ACHN (cell line): ENCODE measurements around the gene TMEM132A.

Experiments used
- DNase-seq: peaks from one replicate; pipeline ENCODE4 v3.0.0-alpha.2; 2015
- in situ Hi-C: cut with HindIII; loops from 2 replicates; pipeline ENCODE4 v1.10.0; 2017; ENCODE audit warnings: low sequenced_read_pairs, low pct_ligation_motif_present, low pct_unique_long_range_greater_than_20kb

The TMEM132A gene

DNA sequence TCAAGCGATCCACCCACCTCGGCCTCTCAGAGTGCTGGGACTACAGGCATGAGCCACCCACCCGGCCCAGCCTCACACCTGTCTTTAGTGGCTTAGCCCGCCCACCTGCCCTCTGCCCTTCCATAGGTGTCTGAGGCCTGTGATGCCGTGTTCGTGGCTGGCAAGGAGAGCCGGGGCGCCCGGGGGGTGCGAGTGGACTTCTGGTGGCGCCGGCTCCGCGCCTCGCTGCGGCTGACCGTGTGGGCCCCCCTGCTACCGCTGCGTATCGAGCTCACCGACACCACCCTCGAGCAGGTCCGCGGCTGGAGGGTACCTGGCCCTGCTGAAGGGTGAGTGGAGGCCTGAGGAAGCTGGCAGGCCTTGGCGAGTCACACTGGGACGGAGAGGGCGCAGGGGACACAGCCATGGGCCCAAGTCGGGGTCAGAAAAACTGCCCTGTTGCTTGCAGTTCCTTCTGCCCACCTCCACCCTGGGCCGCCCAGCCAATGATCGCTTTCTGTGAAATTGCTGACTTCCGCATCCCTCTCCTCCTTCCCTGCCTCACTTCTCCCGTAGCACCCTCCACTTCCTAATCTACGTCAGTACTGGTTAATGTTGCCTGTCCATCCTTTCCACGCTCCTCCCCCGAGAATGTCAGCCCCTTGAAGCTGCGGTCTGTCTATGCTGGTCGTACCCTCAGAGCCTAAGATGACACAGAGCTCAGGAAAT is 9.3 kb downstream of the TMEM132A start:
- in situ Hi-C loops = no loop called here
- no peak for DNase-seq

DNA sequence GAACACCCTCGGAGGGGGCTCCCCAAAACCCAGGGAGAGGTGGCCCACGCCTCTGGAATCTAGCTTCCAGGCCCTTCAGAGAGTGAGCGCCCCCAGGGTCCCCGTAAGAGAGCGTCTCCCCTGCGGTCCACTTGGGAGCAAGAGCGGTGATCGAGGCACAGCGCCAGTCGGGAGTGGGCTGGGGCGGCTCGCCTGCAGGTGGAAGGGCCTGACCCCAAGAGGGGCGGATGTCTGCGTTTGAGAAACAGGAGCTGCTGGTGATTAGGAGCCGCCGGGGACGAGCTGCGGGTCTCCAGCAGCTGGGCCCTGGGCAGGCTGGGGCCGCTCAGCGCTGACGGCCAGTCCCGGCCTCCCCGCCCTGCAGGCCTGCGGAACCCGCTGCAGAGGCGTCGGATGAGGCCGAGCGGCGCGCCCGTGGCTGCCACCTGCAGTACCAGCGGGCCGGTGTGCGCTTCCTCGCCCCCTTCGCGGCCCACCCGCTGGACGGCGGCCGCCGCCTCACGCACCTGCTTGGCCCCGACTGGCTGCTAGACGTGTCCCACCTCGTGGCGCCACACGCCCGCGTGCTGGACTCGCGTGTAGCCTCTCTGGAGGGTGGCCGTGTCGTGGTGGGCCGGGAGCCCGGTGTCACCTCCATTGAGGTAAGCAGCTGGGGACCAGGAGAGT is 10.0 kb downstream of the TMEM132A start:
- in situ Hi-C loops = no loop called here
- no peak for DNase-seq

DNA sequence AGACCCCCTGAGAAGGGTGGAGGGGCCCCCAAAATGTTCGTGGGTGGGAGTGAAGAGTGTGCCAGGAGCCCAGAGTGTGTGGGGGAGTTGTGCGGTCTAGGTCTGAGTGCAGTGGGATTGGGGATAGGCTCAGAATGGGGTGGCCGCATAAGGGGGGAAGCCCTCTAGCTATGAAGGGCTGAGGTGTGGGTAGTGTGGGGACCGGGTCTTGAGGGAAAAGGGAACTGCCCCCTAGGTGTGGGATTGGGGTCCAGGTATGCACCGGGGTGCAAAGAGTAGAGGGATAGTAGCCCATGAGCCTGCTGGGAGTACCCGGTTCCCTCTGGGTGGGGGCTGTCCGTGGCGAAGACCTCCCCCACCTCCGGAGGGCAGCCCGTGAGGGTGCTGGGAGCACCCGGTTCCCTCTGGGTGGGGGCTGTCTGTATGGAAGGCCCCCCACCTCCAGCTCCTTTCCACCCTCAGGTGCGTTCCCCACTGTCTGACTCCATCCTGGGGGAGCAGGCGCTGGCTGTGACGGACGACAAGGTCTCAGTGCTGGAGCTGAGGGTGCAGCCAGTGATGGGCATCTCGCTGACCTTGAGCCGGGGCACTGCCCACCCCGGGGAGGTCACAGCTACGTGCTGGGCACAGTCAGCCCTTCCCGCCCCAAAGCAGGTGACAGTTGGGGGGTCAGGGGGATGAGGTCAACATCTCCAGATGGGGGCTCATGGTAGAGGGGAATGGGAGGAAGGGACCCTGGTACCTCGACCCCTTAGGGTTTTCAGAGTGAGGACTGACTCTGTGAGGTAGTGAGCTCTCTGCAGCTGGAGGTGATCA is 10.7 kb downstream of the TMEM132A start:
- in situ Hi-C loops = no loop called here
- DNase-seq = no peak

DNA sequence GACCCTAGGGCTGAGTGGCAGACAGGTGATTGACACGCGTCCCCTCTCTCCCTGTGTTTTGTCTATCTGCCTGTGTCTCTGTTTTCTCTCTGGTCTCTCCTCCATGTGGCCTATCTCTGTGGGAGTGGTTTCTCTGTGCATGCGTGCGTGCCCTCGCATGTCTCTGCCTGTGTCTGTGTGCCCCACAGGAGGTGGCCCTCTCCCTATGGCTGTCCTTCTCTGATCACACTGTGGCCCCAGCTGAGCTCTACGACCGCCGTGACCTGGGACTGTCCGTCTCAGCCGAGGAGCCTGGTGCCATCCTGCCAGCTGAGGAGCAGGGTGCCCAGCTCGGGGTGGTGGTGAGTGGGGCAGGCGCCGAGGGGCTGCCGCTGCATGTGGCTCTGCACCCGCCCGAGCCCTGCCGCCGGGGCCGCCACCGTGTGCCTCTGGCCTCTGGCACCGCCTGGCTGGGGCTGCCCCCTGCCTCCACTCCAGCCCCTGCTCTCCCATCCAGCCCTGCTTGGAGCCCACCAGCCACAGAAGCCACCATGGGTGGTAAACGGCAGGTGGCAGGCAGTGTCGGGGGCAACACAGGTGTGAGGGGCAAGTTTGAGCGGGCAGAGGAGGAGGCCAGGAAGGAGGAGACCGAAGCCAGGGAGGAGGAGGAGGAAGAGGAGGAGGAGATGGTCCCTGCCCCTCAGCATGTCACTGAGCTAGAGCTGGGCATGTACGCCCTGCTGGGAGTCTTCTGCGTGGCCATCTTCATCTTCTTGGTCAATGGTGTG is 11.6 kb downstream of the TMEM132A start:
- in situ Hi-C loops = no loop called here
- DNase-seq = no peak

DNA sequence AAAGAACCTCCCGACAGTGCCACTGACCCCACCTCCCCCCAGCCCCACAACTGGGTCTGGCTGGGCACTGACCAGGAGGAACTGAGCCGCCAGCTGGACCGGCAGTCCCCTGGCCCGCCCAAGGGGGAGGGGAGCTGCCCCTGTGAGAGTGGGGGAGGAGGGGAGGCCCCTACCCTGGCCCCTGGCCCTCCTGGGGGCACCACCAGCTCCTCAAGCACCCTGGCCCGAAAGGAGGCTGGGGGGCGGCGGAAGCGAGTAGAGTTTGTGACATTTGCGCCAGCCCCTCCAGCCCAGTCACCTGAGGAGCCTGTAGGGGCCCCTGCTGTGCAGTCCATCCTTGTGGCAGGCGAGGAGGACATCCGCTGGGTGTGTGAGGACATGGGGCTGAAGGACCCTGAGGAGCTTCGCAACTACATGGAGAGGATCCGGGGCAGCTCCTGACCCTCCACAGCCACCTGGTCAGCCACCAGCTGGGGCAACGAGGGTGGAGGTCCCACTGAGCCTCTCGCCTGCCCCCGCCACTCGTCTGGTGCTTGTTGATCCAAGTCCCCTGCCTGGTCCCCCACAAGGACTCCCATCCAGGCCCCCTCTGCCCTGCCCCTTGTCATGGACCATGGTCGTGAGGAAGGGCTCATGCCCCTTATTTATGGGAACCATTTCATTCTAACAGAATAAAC is 12.3 kb downstream of the TMEM132A start:
- no peak for DNase-seq
- in situ Hi-C loops = no loop called here

DNA sequence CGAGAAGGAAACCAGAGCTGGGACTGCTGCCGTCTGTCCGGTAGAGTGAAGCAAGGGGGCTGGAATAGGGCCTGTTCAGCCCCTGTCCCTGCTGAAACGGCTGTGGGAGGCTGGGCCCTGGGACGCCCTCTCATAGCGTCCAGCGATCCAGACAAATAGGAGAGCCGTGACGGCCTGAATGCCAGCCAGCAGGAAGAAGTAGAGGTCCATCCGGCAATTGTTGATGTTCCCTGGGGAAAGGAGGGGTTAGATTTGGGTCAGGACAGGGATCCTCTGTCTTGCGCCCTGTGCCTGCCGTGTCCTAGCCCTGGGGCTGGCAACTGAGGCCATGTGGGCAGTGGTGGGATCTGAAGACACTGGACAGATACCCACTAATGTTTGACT is 12.9 kb downstream of the TMEM132A start:
- in situ Hi-C loops = no loop called here

DNA sequence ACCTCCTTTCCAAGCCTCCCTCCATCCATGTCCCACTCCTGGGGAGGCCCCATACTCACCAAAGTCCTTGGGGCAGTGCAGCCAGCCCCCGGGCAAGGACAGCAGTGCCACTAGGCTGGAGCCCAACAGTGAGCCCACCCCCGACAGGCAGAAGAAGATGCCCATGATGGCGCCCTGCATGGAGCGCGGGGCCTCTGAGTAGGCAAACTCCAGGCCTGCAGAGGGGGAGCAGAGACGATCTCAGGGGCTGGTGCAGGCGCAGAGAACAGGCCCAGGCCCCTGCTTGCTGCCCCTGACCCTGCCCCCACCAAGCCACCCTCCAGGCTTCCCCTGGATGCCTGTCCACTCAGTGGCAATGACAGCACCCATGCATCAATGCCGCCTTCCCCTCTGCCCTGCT is 13.6 kb downstream of the TMEM132A start:
- no peak for DNase-seq
- in situ Hi-C loops = no loop called here

More for the DNA sequence above, 12.9 kb downstream of the TMEM132A start:
- DNase-seq = no peak

DNA sequence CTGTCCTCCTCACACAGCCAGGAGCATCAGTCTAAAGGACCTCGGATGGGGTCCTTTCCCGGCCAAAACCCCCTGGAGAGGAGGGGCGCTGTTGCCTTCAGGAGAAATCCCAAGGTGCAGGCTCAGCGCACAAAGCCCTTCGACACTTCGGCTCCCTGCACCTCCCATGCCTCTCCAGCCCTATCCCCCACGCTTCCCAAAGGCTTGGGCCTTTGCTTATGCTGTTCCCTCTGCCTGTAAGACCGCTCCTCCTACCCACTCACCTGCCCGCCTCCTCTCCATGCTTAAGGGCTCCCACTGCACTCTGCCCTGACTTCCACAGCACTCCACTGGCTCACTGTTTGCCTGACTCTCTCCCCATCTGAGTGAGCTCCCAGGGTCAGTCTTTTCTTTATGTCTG is 14.2 kb downstream of the TMEM132A start:
- no peak for DNase-seq
- in situ Hi-C loops = no loop called here

DNA sequence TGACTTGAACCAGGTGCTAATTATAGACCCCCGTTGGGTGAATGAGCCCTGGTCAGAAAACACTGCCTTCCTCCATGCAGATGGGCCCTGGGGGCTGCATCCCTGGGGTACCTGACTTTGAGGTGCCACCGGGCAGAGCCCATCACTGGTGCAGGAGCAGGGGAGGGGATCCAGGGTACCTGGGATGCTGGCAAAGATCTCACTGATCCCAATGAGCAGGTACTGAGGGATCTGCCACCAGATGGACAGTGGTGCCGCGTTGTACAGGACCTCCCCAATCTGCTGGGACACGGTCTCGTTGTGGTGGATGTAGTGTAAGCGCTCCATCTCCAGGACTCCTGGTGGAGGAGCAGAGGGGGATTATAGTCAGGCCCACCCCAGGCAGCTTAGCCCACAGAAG is 15.0 kb downstream of the TMEM132A start:
- in situ Hi-C loops = no loop called here

DNA sequence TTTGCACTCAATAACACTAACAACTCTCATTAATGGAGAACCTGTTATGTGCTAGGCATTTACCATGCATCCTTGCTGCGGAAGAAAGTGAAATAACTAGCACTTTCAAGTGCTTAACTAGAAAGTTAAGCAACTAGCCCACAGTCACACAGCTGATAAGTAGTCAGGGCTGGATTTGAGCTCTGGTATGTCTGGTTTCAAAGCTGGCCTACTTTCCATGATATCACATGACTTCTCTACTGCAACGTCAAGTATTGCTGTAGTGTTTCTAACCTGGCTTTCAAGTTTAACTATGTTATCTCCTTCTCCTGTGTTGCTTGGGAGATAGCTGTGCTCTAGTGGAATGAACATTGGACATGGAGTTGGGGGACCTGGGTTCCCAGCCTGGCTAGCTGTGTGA is 15.6 kb downstream of the TMEM132A start:
- in situ Hi-C loops = no loop called here
- no peak for DNase-seq

More for the DNA sequence above, 15.0 kb downstream of the TMEM132A start:
- no peak for DNase-seq

DNA sequence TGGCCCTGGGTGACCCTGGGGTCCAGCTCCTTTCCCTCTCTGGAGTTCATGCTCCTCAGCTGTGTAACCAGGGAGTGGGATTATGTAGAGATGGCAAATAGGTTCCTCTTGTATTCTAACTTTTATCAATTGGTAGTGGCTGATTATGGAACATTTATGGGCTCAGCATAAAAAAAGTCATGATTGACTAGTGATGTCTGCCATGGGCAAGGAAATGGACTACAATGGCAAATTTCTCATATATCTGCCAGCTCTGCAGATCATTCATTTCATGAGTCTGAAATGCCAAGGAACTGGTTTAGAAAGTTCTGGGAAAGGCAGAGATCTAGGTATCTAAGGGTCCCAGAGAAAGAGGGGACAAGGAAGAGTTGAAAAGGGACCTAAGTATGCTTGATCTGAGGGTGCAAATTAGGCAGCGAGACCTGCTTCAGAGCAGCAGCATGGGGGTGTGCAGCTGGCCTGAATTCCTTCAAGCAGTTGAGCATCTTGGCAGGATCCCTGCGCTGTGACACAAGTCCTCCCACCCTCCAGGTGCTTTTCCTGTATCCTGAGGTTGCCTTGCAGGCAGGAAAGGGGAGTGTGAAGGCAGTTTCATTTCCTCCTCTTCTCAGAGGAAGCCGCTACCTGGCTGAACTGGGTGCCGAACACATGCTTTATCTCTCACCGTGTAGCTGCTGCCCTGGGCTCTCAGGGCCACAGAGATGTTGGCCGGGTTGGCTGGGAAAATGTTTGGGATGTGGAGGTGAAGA is 17.3 kb downstream of the TMEM132A start:
- DNase-seq = no peak
- in situ Hi-C loops = no loop called here

DNA sequence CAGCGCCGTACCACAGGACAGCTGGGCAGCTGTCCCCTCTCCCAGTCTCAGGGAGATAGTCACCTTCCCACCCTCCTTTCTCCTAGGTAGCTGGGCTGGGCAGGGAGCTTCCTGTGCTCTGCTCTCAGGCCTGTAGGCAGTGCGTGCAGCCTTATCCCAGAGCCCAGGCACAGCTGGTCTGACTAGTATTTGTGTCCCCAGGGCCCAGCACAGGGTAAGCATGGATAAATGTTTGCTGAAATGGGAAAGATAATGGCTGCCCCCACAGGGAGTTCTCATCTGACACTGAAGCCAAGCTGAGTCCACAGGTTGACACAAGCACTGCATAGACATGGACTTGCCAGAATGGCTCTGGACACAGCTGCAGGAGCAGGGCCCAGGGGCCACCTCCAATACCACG is 18.0 kb downstream of the TMEM132A start:
- DNase-seq = no peak
- in situ Hi-C loops = no loop called here

DNA sequence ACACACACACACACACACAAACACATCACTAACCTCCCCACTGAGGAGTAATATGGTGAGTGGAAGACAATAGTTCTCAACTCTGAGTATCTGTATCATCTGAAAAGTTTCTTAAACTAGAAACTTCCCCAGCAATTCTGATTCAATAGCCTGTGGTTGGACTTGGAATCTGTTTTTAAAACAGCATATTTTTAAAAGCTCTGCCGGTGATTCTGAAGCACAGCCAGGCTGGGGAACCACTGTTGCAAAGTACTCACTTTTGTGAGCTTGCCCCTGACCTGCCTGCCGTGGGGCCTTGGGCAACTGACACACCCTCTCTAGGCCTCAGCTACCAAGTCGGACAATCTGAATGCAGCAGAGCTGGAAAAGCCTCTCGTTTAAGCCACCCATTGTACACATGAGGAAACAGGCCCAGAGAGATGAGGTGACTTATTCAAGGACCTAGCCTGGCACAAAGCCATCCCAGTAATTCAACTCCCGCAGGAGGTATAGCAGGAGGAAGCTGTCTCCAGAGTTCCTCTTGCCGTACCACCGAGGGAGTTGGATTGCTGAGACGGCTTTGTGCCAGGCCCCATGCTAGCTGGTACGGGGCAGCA is 18.8 kb downstream of the TMEM132A start:
- no peak for DNase-seq
- in situ Hi-C loops = no loop called here

DNA sequence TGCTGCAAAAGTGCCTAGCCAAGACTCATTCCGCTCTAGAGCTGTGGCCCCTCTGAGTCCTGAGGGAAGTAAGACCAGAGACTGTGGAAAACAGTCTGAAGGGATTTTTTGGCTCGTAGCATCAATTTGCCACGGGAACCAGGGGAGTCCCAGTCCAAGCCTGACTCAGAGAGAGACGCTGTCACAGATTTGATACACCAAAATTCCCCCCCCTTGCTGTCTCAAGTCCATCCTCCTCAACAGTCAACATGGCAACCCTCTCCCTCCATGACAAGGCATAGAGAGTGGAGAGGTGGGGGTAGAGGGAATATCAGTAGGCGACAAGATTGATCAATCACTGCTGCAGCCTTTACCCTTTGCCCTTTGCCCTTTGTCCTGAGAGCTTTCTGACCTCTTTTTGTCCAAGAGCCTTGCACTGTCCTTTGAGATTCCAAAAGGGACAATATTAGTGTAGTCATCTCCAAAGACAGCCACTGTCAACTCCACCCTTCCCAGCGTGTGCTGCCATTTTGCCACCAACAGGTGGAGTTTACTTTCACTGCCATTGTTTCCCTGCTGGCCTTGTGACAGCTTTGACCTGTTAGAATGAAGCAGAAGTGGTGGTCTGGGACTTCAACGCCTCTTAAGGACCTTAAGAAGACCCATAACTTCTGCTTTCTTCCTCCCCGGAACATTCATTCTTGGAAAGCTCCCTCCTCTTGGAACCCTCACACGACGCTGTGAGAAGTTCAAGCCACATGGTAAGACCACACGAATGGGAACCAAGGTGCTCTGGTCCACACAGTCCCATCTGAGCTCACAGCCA is 20.4 kb downstream of the TMEM132A start:
- no peak for DNase-seq
- in situ Hi-C loops = no loop called here

DNA sequence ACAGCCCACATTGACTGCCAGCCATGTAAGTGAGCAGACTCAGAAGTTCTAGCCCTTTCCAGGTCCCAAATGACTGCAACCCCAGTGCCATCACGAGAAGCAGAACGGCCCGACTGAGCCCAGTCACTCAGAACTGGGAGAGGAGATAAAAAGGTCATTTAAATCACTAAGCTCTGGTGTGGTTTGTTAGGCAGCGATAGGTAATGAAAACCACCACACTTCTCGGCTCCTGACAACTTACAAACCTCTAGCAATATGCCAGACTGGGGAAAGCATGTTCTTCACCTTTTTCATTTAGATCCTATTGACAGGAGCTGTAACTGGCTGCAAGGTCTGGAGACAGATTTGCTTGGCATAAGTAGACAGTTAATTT is 21.0 kb downstream of the TMEM132A start:
- in situ Hi-C loops = no loop called here

DNA sequence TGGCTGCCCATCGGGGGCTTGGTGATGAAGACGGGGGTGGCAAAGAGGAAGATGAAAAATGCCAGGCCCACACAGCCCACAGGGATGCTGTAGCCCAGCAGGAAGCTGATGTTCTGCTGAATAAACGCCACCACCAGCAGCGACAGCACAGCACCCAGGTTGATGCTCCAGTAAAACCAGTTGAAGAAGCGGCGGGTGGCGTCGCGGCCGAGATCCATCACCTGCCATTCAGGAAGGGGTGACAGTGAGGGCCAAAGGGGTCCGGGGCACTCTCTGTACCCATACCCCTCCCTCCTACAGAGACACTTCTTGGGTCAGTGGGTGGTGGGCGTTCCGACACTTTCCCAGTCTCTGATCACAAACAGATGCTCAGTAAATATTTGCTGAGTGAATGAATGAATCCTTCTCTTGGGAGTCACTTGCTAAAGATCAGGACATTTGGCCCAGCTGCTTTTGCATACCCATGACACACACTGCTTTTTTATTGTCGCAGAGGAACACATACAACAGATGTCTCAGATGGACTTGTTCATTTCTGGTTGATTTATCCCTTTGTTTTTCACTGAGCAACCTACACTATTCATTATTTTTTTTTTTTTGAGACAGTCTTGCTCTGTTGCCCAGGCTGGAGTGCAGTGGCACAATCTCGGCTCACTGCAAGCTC is 22.5 kb downstream of the TMEM132A start:
- no peak for DNase-seq
- in situ Hi-C loops = no loop called here

More for the DNA sequence above, 21.0 kb downstream of the TMEM132A start:
- no peak for DNase-seq
